Neural cell (in vitro differentiated cells): ENCODE measurements around the gene PCDH10. TPM values are rescaled to one million over a fixed set of nuclear protein-coding genes. Genes with fewer than 3 reads are reported as not detected.

Experiments
- H2AFZ ChIP-seq: fragments of 200-600, 300-800 bp; sonication (generic), shearing (Covaris generic); 2 replicates; pipeline ENCODE4 v1.6.0; 2014; ENCODE audit warnings: low read depth, mild to moderate bottlenecking, antibody characterized with exemption, low read length, moderate library complexity
- H3F3A ChIP-seq: fragments of 200-600 bp; shearing (Covaris generic); 2 replicates; pipeline ENCODE4 v1.6.1; 2016; ENCODE audit warnings: mild to moderate bottlenecking, moderate library complexity, mixed read lengths, antibody characterized with exemption, low read length; ENCODE audit not compliant: insufficient read depth, poor library complexity, severe bottlenecking
- H3K27ac ChIP-seq: fragments of 200-600, 300-800 bp; sonication (generic), shearing (Covaris generic); 2 replicates; pipeline ENCODE4 v1.5.1; 2014; ENCODE audit warnings: mild to moderate bottlenecking, low read length, moderate library complexity
- H3K27me3 ChIP-seq: fragments of 300-800, 200-600 bp; sonication (generic), shearing (Covaris generic); 2 replicates; pipeline ENCODE4 v1.6.0; 2014; ENCODE audit warnings: mild to moderate bottlenecking, low read depth, low read length, moderate library complexity; ENCODE audit not compliant: insufficient read depth
- H3K36me3 ChIP-seq: fragments of 300-800, 200-600 bp; sonication (generic), shearing (Covaris generic); 2 replicates; pipeline ENCODE4 v1.5.1; 2014; ENCODE audit warnings: mild to moderate bottlenecking, antibody characterized with exemption, low read length, moderate library complexity; ENCODE audit not compliant: insufficient read depth
- H3K4me2 ChIP-seq: fragments of 300-800, 200-600 bp; sonication (generic), shearing (Covaris generic); 2 replicates; pipeline ENCODE4 v1.6.0; 2014; ENCODE audit warnings: mild to moderate bottlenecking, low read length
- H3K4me3 ChIP-seq: fragments of 300-800, 200-600 bp; sonication (generic), shearing (Covaris generic); 2 replicates; pipeline ENCODE4 v1.5.1; 2014; ENCODE audit warnings: mild to moderate bottlenecking, low read length, moderate library complexity
- H3K79me2 ChIP-seq: fragments of 200-600 bp; shearing (Covaris generic); replicated peaks from 2 replicates; pipeline ENCODE4 v1.6.0; 2014; ENCODE audit warnings: mild to moderate bottlenecking, low read length, moderate library complexity; ENCODE audit not compliant: insufficient read depth
- H3K9ac ChIP-seq: fragments of 300-800, 200-600 bp; sonication (generic), shearing (Covaris generic); 2 replicates; pipeline ENCODE4 v1.6.1; 2016; ENCODE audit warnings: mild to moderate bottlenecking, low read length, mixed read lengths
- H3K9me2 ChIP-seq: fragments of 200-600 bp; shearing (Covaris generic); 2 replicates; pipeline ENCODE4 v1.6.1; 2016; ENCODE audit warnings: mild to moderate bottlenecking, low read length, mixed read lengths; ENCODE audit not compliant: insufficient read depth
- H3K9me3 ChIP-seq: fragments of 200-600, 300-800 bp; sonication (generic), shearing (Covaris generic); 2 replicates; pipeline ENCODE4 v1.6.1; 2016; ENCODE audit warnings: mild to moderate bottlenecking, mixed run types, low read length, moderate library complexity, mixed read lengths
- H4K20me1 ChIP-seq: fragments of 200-600 bp; shearing (Covaris generic); 2 replicates; pipeline ENCODE4 v1.6.1; 2016; ENCODE audit warnings: mild to moderate bottlenecking, mixed run types; ENCODE audit not compliant: insufficient read depth
- EP300 ChIP-seq: fragments of 450-650 bp; conservative IDR thresholded peaks from 2 replicates; pipeline ENCODE4 v1.6.1; 2014; ENCODE audit warnings: antibody characterized with exemption, mild to moderate bottlenecking, moderate library complexity; ENCODE audit not compliant: poor library complexity, severe bottlenecking
- EZH2 ChIP-seq: fragments of 200-600, 300-800 bp; shearing (Covaris generic), sonication (generic); IDR thresholded peaks from 2 replicates; pipeline ENCODE4 v1.6.1; 2014; ENCODE audit warnings: antibody characterized with exemption, low read length, borderline replicate concordance, mild to moderate bottlenecking; ENCODE audit not compliant: insufficient read depth, poor library complexity, severe bottlenecking
- MXI1 ChIP-seq: fragments of 450-650 bp; conservative IDR thresholded peaks from 2 replicates; pipeline ENCODE4 v1.6.1; 2014; ENCODE audit warnings: antibody characterized with exemption, mild to moderate bottlenecking; ENCODE audit not compliant: poor library complexity, severe bottlenecking
- POLR2AphosphoS5 ChIP-seq: IDR thresholded peaks from 2 replicates; pipeline ENCODE4 v1.6.1; 2012
- RAD21 ChIP-seq: fragments of 450-650 bp; conservative IDR thresholded peaks from 2 replicates; pipeline ENCODE4 v1.6.1; 2014; ENCODE audit warnings: antibody characterized with exemption, mild to moderate bottlenecking, moderate library complexity
- REST ChIP-seq: IDR thresholded peaks from 2 replicates; pipeline ENCODE4 v1.6.1; 2012; ENCODE audit warnings: borderline replicate concordance
- SMC3 ChIP-seq: fragments of 450-650 bp; conservative IDR thresholded peaks from 2 replicates; pipeline ENCODE4 v1.6.1; 2014; ENCODE audit warnings: antibody characterized with exemption, mild to moderate bottlenecking, moderate library complexity; ENCODE audit not compliant: poor library complexity
- TAF1 ChIP-seq: IDR thresholded peaks from 2 replicates; pipeline ENCODE4 v1.6.1; 2012; ENCODE audit warnings: low read depth
- polyA plus RNA-seq: library from polyadenylated mRNA; depleted of rRNA; stranded (reverse); fragments of >200 nt; gene quantifications from 2 replicates; pipeline ENCODE4 v1.2.3, GENCODE V29; 2014
- TF ChIP-seq, protein P1 (sequence below): fragments of 450-650 bp; IDR thresholded peaks from 2 replicates; pipeline ENCODE4 v1.5.1; 2014; ENCODE audit warnings: antibody characterized with exemption, mild to moderate bottlenecking, moderate library complexity; ENCODE audit not compliant: poor library complexity, severe bottlenecking

Gene PCDH10
- polyA plus RNA-seq, 1 donor from 2014 or later = 37.0 TPM

GRCh38 chr4:133143775-133144430 is 5.2 kb upstream of the PCDH10 start:
- H3K27me3 ChIP-seq = peaks cover 11% of the 10 kb centered on the region
- H3K27ac ChIP-seq = no peak overlapping the region
- no peaks in the 10 kb centered on the region for H3K9me2 ChIP-seq
- H3K9ac ChIP-seq = no peak overlapping the region
- H3K79me2 ChIP-seq = no peaks in the 10 kb centered on the region
- no peaks in the 10 kb centered on the region for H3K36me3 ChIP-seq
- no peak overlapping the region for H3K4me3 ChIP-seq
- H3K4me2 ChIP-seq = no peak overlapping the region
- H3K9me3 ChIP-seq = no peaks in the 10 kb centered on the region
- no peak for TF ChIP-seq SMC3
- no peak for TF ChIP-seq TAF1
- TF ChIP-seq POLR2AphosphoS5 = no peak
- no peak for TF ChIP-seq EP300
- no peak for TF ChIP-seq MXI1
- TF ChIP-seq, protein P1, sequence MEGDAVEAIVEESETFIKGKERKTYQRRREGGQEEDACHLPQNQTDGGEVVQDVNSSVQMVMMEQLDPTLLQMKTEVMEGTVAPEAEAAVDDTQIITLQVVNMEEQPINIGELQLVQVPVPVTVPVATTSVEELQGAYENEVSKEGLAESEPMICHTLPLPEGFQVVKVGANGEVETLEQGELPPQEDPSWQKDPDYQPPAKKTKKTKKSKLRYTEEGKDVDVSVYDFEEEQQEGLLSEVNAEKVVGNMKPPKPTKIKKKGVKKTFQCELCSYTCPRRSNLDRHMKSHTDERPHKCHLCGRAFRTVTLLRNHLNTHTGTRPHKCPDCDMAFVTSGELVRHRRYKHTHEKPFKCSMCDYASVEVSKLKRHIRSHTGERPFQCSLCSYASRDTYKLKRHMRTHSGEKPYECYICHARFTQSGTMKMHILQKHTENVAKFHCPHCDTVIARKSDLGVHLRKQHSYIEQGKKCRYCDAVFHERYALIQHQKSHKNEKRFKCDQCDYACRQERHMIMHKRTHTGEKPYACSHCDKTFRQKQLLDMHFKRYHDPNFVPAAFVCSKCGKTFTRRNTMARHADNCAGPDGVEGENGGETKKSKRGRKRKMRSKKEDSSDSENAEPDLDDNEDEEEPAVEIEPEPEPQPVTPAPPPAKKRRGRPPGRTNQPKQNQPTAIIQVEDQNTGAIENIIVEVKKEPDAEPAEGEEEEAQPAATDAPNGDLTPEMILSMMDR = no peak
- no peak for TF ChIP-seq RAD21
- TF ChIP-seq EZH2 = no peak
- TF ChIP-seq REST = no peak
- no peaks in the 10 kb centered on the region for H4K20me1 ChIP-seq
- no peak overlapping the region for H2AFZ ChIP-seq
- peaks cover 2% of the 10 kb centered on the region for H3F3A ChIP-seq

DNA sequence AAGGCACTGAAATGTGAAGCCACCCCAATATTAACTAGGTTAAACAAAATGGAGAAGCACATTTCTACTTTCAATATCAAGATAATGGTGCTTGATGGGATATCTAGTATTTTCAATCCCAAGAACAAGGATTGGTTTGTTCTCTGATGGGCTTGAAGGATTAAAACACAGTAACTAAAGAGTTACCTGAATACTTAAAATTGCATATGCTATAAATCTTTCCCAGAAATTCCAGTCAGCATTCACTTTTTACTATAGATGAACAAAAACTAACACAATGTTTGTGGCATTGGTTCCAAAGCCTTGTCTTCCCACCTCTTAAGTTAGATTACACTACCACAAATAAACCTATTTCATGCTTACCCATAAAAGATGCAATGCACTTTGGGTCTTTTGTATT is 3.9 kb upstream of the PCDH10 start:
- no peaks in the 10 kb centered on the region for H3K9me2 ChIP-seq
- H3K4me2 ChIP-seq = no peak overlapping the region
- no peak overlapping the region for H3K27ac ChIP-seq
- H3K27me3 ChIP-seq = peaks cover 22% of the 10 kb centered on the region
- no peaks in the 10 kb centered on the region for H4K20me1 ChIP-seq
- TF ChIP-seq TAF1 (no peak), EZH2 (no peak), EP300 (no peak), POLR2AphosphoS5 (no peak), REST (no peak), MXI1 (no peak), RAD21 (no peak), SMC3 (no peak)
- TF ChIP-seq, protein P1 = no peak
- no peak overlapping the region for H3K9ac ChIP-seq
- no peak overlapping the region for H2AFZ ChIP-seq
- peaks cover 2% of the 10 kb centered on the region for H3F3A ChIP-seq
- no peaks in the 10 kb centered on the region for H3K79me2 ChIP-seq
- H3K9me3 ChIP-seq = no peaks in the 10 kb centered on the region
- peak overlapping the region; percentile 81 for H3K4me3 ChIP-seq
- H3K36me3 ChIP-seq = no peaks in the 10 kb centered on the region
